ENCODE measurements around the gene THSD4.

The THSD4 gene

GRCh38 chr15:71098920-71099319 lies 16.4 kb upstream of the THSD4 start:
- no peak for DNase-seq

- DNase-seq, result no peak
Observed at GRCh38 chr15:71103102-71103676, 12.1 kb upstream of the THSD4 start.

- DNase-seq, result no peak
Observed at GRCh38 chr15:71104636-71105035, 10.6 kb upstream of the THSD4 start.

- no peak for DNase-seq
Observed at GRCh38 chr15:71105444-71105843, 9.8 kb upstream of the THSD4 start.

- DNase-seq, result no peak
Observed at GRCh38 chr15:71106802-71107500, 8.3 kb upstream of the THSD4 start.

- no peak for DNase-seq
Observed at GRCh38 chr15:71107501-71107815, 7.8 kb upstream of the THSD4 start.

GRCh38 chr15:71109130-71109529 lies 6.1 kb upstream of the THSD4 start:
- no peak for DNase-seq

- no peak for DNase-seq
Observed at GRCh38 chr15:71109905-71110304, 5.4 kb upstream of the THSD4 start.

- no peak for DNase-seq
Observed at GRCh38 chr15:71110405-71111180, 4.7 kb upstream of the THSD4 start.

- no peak for DNase-seq
Observed at GRCh38 chr15:71111181-71111565, 4.1 kb upstream of the THSD4 start.

- DNase-seq, result no peak
Observed at GRCh38 chr15:71111950-71112349, 3.3 kb upstream of the THSD4 start.

- DNase-seq, result no peak
Observed at GRCh38 chr15:71112429-71112828, 2.8 kb upstream of the THSD4 start.

GRCh38 chr15:71114066-71114680 lies 1.1 kb upstream of the THSD4 start:
- DNase-seq, result no peak

GRCh38 chr15:71115567-71116351 lies 488 bp downstream of the THSD4 start:
- DNase-seq, result no peak

GRCh38 chr15:71116366-71116765 lies 1.1 kb downstream of the THSD4 start:
- no peak for DNase-seq

GRCh38 chr15:71116942-71117341 lies 1.7 kb downstream of the THSD4 start:
- DNase-seq, result no peak

GRCh38 chr15:71117714-71118305 lies 2.5 kb downstream of the THSD4 start:
- DNase-seq, result no peak

- DNase-seq, result no peak
Observed at GRCh38 chr15:71118345-71118744, 3.1 kb downstream of the THSD4 start.

- no peak for DNase-seq
Observed at GRCh38 chr15:71118881-71119632, 3.8 kb downstream of the THSD4 start.

GRCh38 chr15:71120428-71120944 lies 5.2 kb downstream of the THSD4 start:
- DNase-seq, result no peak

- DNase-seq, result no peak
Observed at GRCh38 chr15:71121442-71121841, 6.2 kb downstream of the THSD4 start.
